ENCODE data around the gene EMX1. TPM values are rescaled to one million over a fixed set of nuclear protein-coding genes. Genes with fewer than 3 reads are reported as not detected.
A peak's percentile ranks its signal among the peaks of the same experiment; 100 is the strongest.

EMX1 gene
- total RNA-seq, 1 donor from 2014 or later: not detected

- Histone ChIP-seq H3K4me3 (peak overlapping the region; percentile 45), H3K36me3 (no peaks in the 10 kb centered on the region), H3K27me3 (peaks cover 99% of the 10 kb centered on the region), H3K27ac (no peak overlapping the region), H3K4me1 (peaks cover 40% of the 10 kb centered on the region), H3K9me3 (no peaks in the 10 kb centered on the region)
- intact Hi-C loops (cut with DNase I): no loop called here
- ATAC-seq (no peak), DNase-seq (no peak)
- TF ChIP-seq CTCF (IDR thresholded peaks at IDR 0.05): no peak
Measured at GRCh38 chr2:72915320-72915906, 1.9 kb upstream of the EMX1 start.

- Histone ChIP-seq H3K4me1 (peaks cover 46% of the 10 kb centered on the region), H3K9me3 (no peaks in the 10 kb centered on the region), H3K4me3 (peak overlapping the region; percentile 45), H3K27me3 (peaks cover 99% of the 10 kb centered on the region), H3K27ac (no peak overlapping the region), H3K36me3 (no peaks in the 10 kb centered on the region)
- ATAC-seq (peak; percentile 72), DNase-seq (peak; percentile 78)
- no peak for TF ChIP-seq CTCF (IDR thresholded peaks at IDR 0.05)
- intact Hi-C loops (cut with DNase I): no loop called here
Measured at GRCh38 chr2:72915907-72916742, 1.2 kb upstream of the EMX1 start.

GRCh38 chr2:72916743-72917137 lies 579 bp upstream of the EMX1 start:
- Histone ChIP-seq H3K4me1 (peaks cover 46% of the 10 kb centered on the region), H3K27me3 (peaks cover 99% of the 10 kb centered on the region), H3K9me3 (no peaks in the 10 kb centered on the region), H3K36me3 (no peaks in the 10 kb centered on the region), H3K27ac (no peak overlapping the region), H3K4me3 (peak overlapping the region; percentile 45)
- TF ChIP-seq CTCF (IDR thresholded peaks at IDR 0.05): no peak
- DNase-seq: no peak
- ATAC-seq: no peak
- intact Hi-C loops (cut with DNase I): no loop called here

- intact Hi-C loops (cut with DNase I): no loop called here
- H3K4me3 ChIP-seq: peak overlapping the region; percentile 45
- ATAC-seq (no peak), DNase-seq (no peak)
- peaks cover 99% of the 10 kb centered on the region for H3K27me3 ChIP-seq
- no peak for TF ChIP-seq CTCF (IDR thresholded peaks at IDR 0.05)
- no peak overlapping the region for H3K27ac ChIP-seq
- no peaks in the 10 kb centered on the region for H3K36me3 ChIP-seq
- peaks cover 46% of the 10 kb centered on the region for H3K4me1 ChIP-seq
- no peaks in the 10 kb centered on the region for H3K9me3 ChIP-seq
Measured at GRCh38 chr2:72917877-72918553, 696 bp downstream of the EMX1 start.

- no peak for DNase-seq
- H3K4me1 ChIP-seq: peaks cover 54% of the 10 kb centered on the region
- peaks cover 99% of the 10 kb centered on the region for H3K27me3 ChIP-seq
- no peak for ATAC-seq
- no peak overlapping the region for H3K27ac ChIP-seq
- H3K36me3 ChIP-seq: no peaks in the 10 kb centered on the region
- H3K9me3 ChIP-seq: no peaks in the 10 kb centered on the region
- no peak overlapping the region for H3K4me3 ChIP-seq
- intact Hi-C loops (cut with DNase I): no loop called here
- TF ChIP-seq CTCF (IDR thresholded peaks at IDR 0.05): no peak
Measured at GRCh38 chr2:72919414-72920317, 2.3 kb downstream of the EMX1 start.
